ENCODE results near the gene SERINC3. TPM values are rescaled to one million over a fixed set of nuclear protein-coding genes. Genes with fewer than 3 reads are reported as not detected.

Gene SERINC3
- total and polyA plus RNA-seq, 10 of the 15 experiments (the other 5 are each of a cell fraction or from before 2014, with no cell fraction given) = 24.5 to 96.8 (median 38.8) TPM

GRCh38 chr20:44543358-44543757 lies 21.5 kb upstream of the SERINC3 start (continued):
- TF ChIP-seq IKZF1 (conservative IDR thresholded peaks at IDR 0.05) (no peak), NR2C2 (IDR thresholded peaks at IDR 0.05; ENCODE audit: borderline replicate concordance, control insufficient read depth, insufficient read length, low read depth) (no peak), MTA3 (IDR thresholded peaks at IDR 0.05; ENCODE audit: borderline replicate concordance, low read length) (no peak), SKIL (IDR thresholded peaks at IDR 0.05; ENCODE audit: low read depth, poor library complexity, severe bottlenecking) (no peak), SREBF1 (IDR thresholded peaks at IDR 0.05; ENCODE audit: low read length) (no peak)

GRCh38 chr20:44542890-44543289 lies 21.0 kb upstream of the SERINC3 start:
- no peaks in the 10 kb centered on the region for H3K27me3 ChIP-seq (replicated peaks in 1 of 2; ENCODE audit: control insufficient read depth in 2 of 2, insufficient read depth in 2 of 2, low read length in 1 of 2)
- ATAC-seq (no peak), DNase-seq (ENCODE audit: low read depth, low spot score) (no peak), FAIRE-seq (no peak)
- no peak overlapping the region for H3K9ac ChIP-seq (ENCODE audit: control insufficient read depth, insufficient read depth, low read length)
- no peaks in the 10 kb centered on the region for H4K20me1 ChIP-seq (ENCODE audit: control insufficient read depth, insufficient read depth)
- BruUV-seq (replicated peaks) = no TSS peak
- TF ChIP-seq ETV6 (conservative IDR thresholded peaks at IDR 0.05 in 1 of 2, IDR thresholded peaks at IDR 0.05 in 1 of 2; ENCODE audit: borderline replicate concordance in 1 of 2, low read depth in 1 of 2) (no peak), RUNX3 (IDR thresholded peaks at IDR 0.05; ENCODE audit: low read length) (peak; percentile 39; the same call in 1 of the 2 replicates)
- no peak overlapping the region for H3K4me2 ChIP-seq (ENCODE audit: control insufficient read depth, insufficient read depth)
- WGBS (ENCODE audit: insufficient coverage, insufficient replicate concordance, low lambda C conversion rate, missing lambda C conversion rate) = 7% methylated on average over 1 of the region's 1 CpG
- POLR2A ChIA-PET = interaction anchor here (0.5 to 1.0 kb wide), 2 partner anchors 9 to 435 kb away, joined by 3 to 4 read pairs; no protein-coding TSS in a partner anchor
- no peaks in the 10 kb centered on the region for H3K79me2 ChIP-seq (ENCODE audit: control insufficient read depth, insufficient read depth, low read length)
- in situ Hi-C loops (cut with MboI) (no loop called here), intact Hi-C loops (cut with micrococcal nuclease; ENCODE audit: unreplicated experiment) (no loop called here)
- no peaks in the 10 kb centered on the region for H3K4me1 ChIP-seq (ENCODE audit: control insufficient read depth, insufficient read depth, low read length)
- CTCF ChIA-PET = interaction anchor here (0.6 to 2.9 kb wide), 4 partner anchors 12 to 232 kb away, joined by 3 to 9 read pairs (median 4); partner anchors contain the start of gene FITM2
- H2AFZ ChIP-seq (ENCODE audit: control insufficient read depth, low read depth, low read length) = no peak overlapping the region
- H3K9me3 ChIP-seq (replicated peaks; ENCODE audit: control insufficient read depth, insufficient read depth, low read length) = no peaks in the 10 kb centered on the region
- RAD21 ChIA-PET (ENCODE audit: unreplicated experiment) = no interaction called here
- H3K27ac ChIP-seq (ENCODE audit: control insufficient read depth, insufficient read depth) = no peak overlapping the region
- SMC1A ChIA-PET (ENCODE audit: uncharacterized antibody, unreplicated experiment) = interaction anchor here (2.0 kb wide), 1 partner anchor 68 kb away, joined by 5 read pairs; no protein-coding TSS in a partner anchor
- H3K4me3 ChIP-seq = no peak overlapping the region
- H3K36me3 ChIP-seq (ENCODE audit: control insufficient read depth in 2 of 2, insufficient read depth in 2 of 2, low read length in 1 of 2) = no peaks in the 10 kb centered on the region
